K562 (cell line): ENCODE results near the gene AQP2. TPM values are rescaled to one million over a fixed set of nuclear protein-coding genes. Genes with fewer than 3 reads are reported as not detected.

ENCODE experiments used
- ATAC-seq: fragments of 200-7000 bp; cut with Tn5 transposase; 3 replicates; pipeline ENCODE4 v1.9.1; 2020; ENCODE audit warnings: moderate library complexity
- BruUV-seq: library from RNA; stranded (reverse); fragments of 400-500 nt; replicated peaks from 2 replicates; lab custom pipeline; 2021; lab: Mats Ljungman, UMichigan
- CTCF ChIA-PET: fragments of 300-600 bp; formaldehyde crosslinking; extraction: SDS; loops from one replicate; lab custom pipeline; 2021; ENCODE audit warnings: low intra/inter-chr PET ratio; lab: Yijun Ruan, JAX
- POLR2A ChIA-PET: fragments of 300-600, 350-650 bp; sonication (Branson Sonifier 250); formaldehyde crosslinking; extraction: SDS; loops from one replicate; lab custom pipeline; 2021; ENCODE audit warnings: antibody characterized with exemption, inconsistent platforms; lab: Yijun Ruan, JAX
- DNase-seq, 4 experiments: peaks; one replicate each; pipeline versions ENCODE4 v3.0.0 to v3.0.0-alpha.2; 2011 to 2018; ENCODE audit warnings: low spot score in 3 of 4, mixed read lengths in 3 of 4; ENCODE audit errors: extremely low read depth in 1 of 4
- FAIRE-seq: peaks from 2 replicates; lab custom pipeline; 2011; peaks lifted over from hg19 to GRCh38; lab: Jason Lieb, UNC
- H2AFZ ChIP-seq: 2 replicates; pipeline ENCODE4 v1.6.0; 2011; ENCODE audit warnings: low read depth, low read length, control low read depth, inconsistent platforms
- H3K27ac ChIP-seq: fragments of 200-600 bp; 3 replicates; pipeline ENCODE4 v1.8.0; 2011; ENCODE audit warnings: low read depth, mild to moderate bottlenecking, control low read depth, inconsistent platforms, low read length, moderate library complexity, mixed read lengths; ENCODE audit errors: extremely low read depth
- H3K27me3 ChIP-seq, 2 experiments: fragments of 300-600 bp in 1 of 2; 2 replicates in 1 of 2; 3 replicates in 1 of 2; pipeline versions ENCODE4 v1.6.0 to v1.8.0; 2011; ENCODE audit warnings: inconsistent platforms in 2 of 2, low read length in 2 of 2, mild to moderate bottlenecking in 1 of 2, mixed read lengths in 1 of 2, moderate library complexity in 1 of 2; ENCODE audit not compliant: control insufficient read depth in 2 of 2, insufficient read depth in 2 of 2
- H3K36me3 ChIP-seq: fragments of 300-600 bp; 3 replicates; pipeline ENCODE4 v1.8.0; 2011; ENCODE audit warnings: mild to moderate bottlenecking, low read length, inconsistent platforms; ENCODE audit not compliant: control insufficient read depth, insufficient read depth
- H3K4me1 ChIP-seq, 2 experiments: fragments of 200-600 bp in 1 of 2; replicated peaks in 1 of 2; 2 replicates in 1 of 2; 3 replicates in 1 of 2; pipeline versions ENCODE4 v1.5.1 to v1.8.0; 2011; ENCODE audit warnings: inconsistent platforms in 2 of 2, low read length in 2 of 2, mild to moderate bottlenecking in 1 of 2, mixed read lengths in 1 of 2, moderate library complexity in 1 of 2; ENCODE audit not compliant: control insufficient read depth in 2 of 2, insufficient read depth in 2 of 2
- H3K4me2 ChIP-seq: 2 replicates; pipeline ENCODE4 v1.6.1; 2011; ENCODE audit warnings: low read length, control low read depth, inconsistent platforms, mixed read lengths; ENCODE audit not compliant: insufficient read depth
- H3K4me3 ChIP-seq: fragments of 200-600 bp; sonication (generic), shearing (Covaris generic); 2 replicates; pipeline ENCODE4 v1.5.1; 2016; ENCODE audit warnings: control low read depth, inconsistent platforms
- H3K79me2 ChIP-seq: fragments of 200-600 bp; 3 replicates; pipeline ENCODE4 v1.8.0; 2011; ENCODE audit warnings: low read length, inconsistent platforms; ENCODE audit not compliant: control insufficient read depth, insufficient read depth
- H3K9ac ChIP-seq, 2 experiments: 2 replicates each; pipeline versions ENCODE4 v1.6.0 to v1.6.1; 2011; ENCODE audit warnings: low read depth in 2 of 2, low read length in 2 of 2, control low read depth in 1 of 2, inconsistent platforms in 1 of 2, mild to moderate bottlenecking in 1 of 2, mixed read lengths in 1 of 2; ENCODE audit not compliant: insufficient read depth in 1 of 2
- H3K9me1 ChIP-seq: one replicate; pipeline ENCODE4 v1.6.0; 2011; ENCODE audit warnings: inconsistent platforms, mild to moderate bottlenecking, low read length, moderate library complexity; ENCODE audit not compliant: control insufficient read depth, insufficient read depth
- H3K9me3 ChIP-seq: replicated peaks from 2 replicates; pipeline ENCODE4 v1.5.1; 2011; ENCODE audit warnings: low read depth, low read length, inconsistent platforms; ENCODE audit not compliant: control insufficient read depth, insufficient read depth
- H4K20me1 ChIP-seq: replicated peaks from 2 replicates; pipeline ENCODE4 v1.6.1; 2011; ENCODE audit warnings: low read length, inconsistent platforms, mixed read lengths; ENCODE audit not compliant: control insufficient read depth, insufficient read depth
- WGBS: fragments of 100-300 bp; shearing (Covaris generic); methylation state at CpG from one replicate; pipeline ENCODE4 v1.1.6; 2016; ENCODE audit warnings: low coverage, mixed read lengths; ENCODE audit not compliant: insufficient coverage; ENCODE audit errors: missing lambda C conversion rate; 5-methylcytosine and 5-hydroxymethylcytosine counted together
- in situ Hi-C: fragments of 300-500 bp; cut with MboI; formaldehyde crosslinking; loops from 4 replicates; pipeline ENCODE4 v1.15.0; 2018; ENCODE audit warnings: inconsistent platforms, mixed read lengths
- intact Hi-C: fragments of 100-400 bp; cut with micrococcal nuclease; formaldehyde crosslinking; loops from 2 replicates; pipeline ENCODE4 v1.14.2; 2022
- polyA plus RNA-seq, 8 experiments: library from polyadenylated mRNA; depleted of rRNA in 4 of 8; stranded (reverse) in 5 of 8; unstranded in 3 of 8; fragments of >200 nt; fragmentation: Nextera tagmentation in 2 of 8; fragmentation: Illumina TruSeq in 1 of 8; extraction: Ambion mirVana in 2 of 8; extraction: Trizol in 1 of 8; gene quantifications; 2 replicates each; pipeline versions ENCODE4 v1.2.1 to v1.2.3, GENCODE V29; 2011 to 2014; ENCODE audit warnings: inconsistent platforms in 1 of 8, missing spikeins in 1 of 8
- total RNA-seq, 7 experiments: library from RNA; depleted of rRNA in 6 of 7; stranded (reverse); fragments of >200 nt in 6 of 7; fragmentation: Illumina TruSeq in 2 of 7; extraction: Trizol in 2 of 7; gene quantifications; 2 replicates each; pipeline versions ENCODE4 v1.2.1 to v1.2.3, GENCODE V29; 2011 to 2021; ENCODE audit warnings: low replicate concordance in 1 of 7
- TF ChIP-seq, protein P1 (sequence below): IDR thresholded peaks from 2 replicates; pipeline ENCODE4 v1.6.1; 2012; ENCODE audit warnings: low read depth, low read length, improper control_type of control experiment, borderline replicate concordance

AQP2 gene
- total and polyA plus RNA-seq, 9 of the 15 experiments (the other 6 are each of a cell fraction or from before 2014, with no cell fraction given), result not detected

DNA sequence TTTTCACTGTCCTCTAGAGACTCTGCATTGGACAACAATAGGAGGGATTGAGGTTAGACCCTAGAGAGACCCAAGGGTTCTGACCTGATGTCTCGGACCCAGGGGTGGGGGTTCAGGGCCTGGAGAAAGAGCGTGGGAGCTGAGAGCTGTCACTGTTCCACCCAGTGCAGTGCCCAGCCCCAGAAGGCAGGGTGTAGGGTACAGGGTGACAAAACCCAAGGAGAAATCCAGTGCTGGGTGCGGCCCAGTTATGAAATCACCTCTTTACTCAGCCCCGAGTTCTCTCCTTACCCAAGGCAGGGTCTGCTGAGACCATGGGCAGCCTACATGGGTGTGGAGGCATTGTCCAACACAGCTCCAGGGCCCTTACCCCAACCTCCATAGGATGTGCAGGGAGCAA lies 2.6 kb downstream of the AQP2 start:
- intact Hi-C loops, result no loop called here
- no TSS peak for BruUV-seq
- H3K4me2 ChIP-seq, result no peak overlapping the region

More for the DNA sequence above, 2.6 kb downstream of the AQP2 start:
- ChIA-PET CTCF (interaction anchor here (0.7 kb wide), 1 partner anchor 21 kb away, joined by 7 read pairs; no protein-coding TSS in a partner anchor), POLR2A (interaction anchor here (0.6 to 0.9 kb wide), 2 partner anchors 13 to 16 kb away, joined by 3 to 4 read pairs; no protein-coding TSS in a partner anchor)
- no peak for FAIRE-seq
- H3K9ac ChIP-seq, result no peak overlapping the region
- TF ChIP-seq, protein P1, sequence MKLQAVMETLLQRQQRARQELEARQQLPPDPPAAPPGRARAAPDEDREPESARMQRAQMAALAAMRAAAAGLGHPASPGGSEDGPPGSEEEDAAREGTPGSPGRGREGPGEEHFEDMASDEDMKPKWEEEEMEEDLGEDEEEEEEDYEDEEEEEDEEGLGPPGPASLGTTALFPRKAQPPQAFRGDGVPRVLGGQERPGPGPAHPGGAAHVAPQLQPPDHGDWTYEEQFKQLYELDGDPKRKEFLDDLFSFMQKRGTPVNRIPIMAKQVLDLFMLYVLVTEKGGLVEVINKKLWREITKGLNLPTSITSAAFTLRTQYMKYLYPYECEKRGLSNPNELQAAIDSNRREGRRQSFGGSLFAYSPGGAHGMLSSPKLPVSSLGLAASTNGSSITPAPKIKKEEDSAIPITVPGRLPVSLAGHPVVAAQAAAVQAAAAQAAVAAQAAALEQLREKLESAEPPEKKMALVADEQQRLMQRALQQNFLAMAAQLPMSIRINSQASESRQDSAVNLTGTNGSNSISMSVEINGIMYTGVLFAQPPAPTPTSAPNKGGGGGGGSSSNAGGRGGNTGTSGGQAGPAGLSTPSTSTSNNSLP, result no peak
- H2AFZ ChIP-seq, result no peak overlapping the region
- ATAC-seq, result no peak
- DNase-seq, result no peak
- in situ Hi-C loops, result no loop called here
- no peaks in the 10 kb centered on the region for H3K9me3 ChIP-seq
- 19% methylated on average over 4 of the region's 4 CpGs for WGBS
- peaks cover 0 to 25% of the 10 kb centered on the region in 2 experiments; a peak in 2 of 5 replicates for H3K4me1 ChIP-seq
- peaks cover 11 to 47% of the 10 kb centered on the region in 2 experiments; a peak in 3 of 5 replicates for H3K27me3 ChIP-seq
- H3K4me3 ChIP-seq, result no peak overlapping the region
- H3K27ac ChIP-seq, result no peak overlapping the region
- H3K79me2 ChIP-seq, result no peaks in the 10 kb centered on the region
- H4K20me1 ChIP-seq, result no peaks in the 10 kb centered on the region
- H3K36me3 ChIP-seq, result no peaks in the 10 kb centered on the region
- H3K9me1 ChIP-seq, result no peaks in the 10 kb centered on the region
